ENCODE measurements around the gene BBS1. TPM values are rescaled to one million over a fixed set of nuclear protein-coding genes. Genes with fewer than 3 reads are reported as not detected.

Gene BBS1
- total RNA-seq, 2 experiments from 2014 or later = 14.7 to 15.7 TPM

DNA sequence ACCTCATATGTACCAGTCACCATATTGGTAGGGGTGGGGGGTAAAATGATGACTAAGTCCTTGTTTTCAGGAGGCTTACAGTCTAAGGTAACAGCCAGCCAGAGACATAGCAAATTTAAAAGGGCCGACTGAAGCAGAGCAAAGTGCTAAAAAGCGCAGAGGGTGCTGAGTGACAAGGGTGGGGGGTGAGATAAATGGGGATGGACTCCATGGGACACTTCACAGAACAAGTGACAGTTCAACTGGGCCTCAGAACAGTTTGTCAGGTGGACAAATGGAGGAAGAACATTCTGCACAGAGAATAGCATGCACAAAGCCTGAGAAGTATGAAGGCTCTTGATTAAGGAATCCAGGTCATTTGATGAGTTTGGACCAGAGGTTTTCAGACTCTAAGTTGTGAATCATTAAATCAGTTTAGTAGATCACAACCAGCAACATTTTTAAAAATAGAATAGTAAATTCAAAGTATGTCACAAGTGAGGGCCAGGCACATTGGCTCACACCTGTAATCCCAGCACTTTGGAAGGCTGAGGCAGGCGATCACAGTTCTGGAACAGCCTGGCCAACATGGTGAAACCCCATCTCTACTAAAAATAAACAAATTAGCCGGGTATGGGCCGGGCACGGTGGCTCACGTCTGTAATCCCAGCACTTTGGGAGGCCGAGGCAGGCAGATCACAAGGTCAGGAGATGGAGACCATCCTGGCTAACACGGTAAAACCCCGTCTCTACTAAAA is 14.0 kb downstream of the BBS1 start:
- POLR2A ChIA-PET = interaction anchor here (0.7 kb wide), 1 partner anchor 9 kb away, joined by 4 read pairs; no protein-coding TSS in a partner anchor
- intact Hi-C loops (cut with micrococcal nuclease; ENCODE audit: unreplicated experiment) = no loop called here
- CTCF ChIA-PET (ENCODE audit: unreplicated experiment) = no interaction called here
- no peaks in the 10 kb centered on the region for H3K79me2 ChIP-seq (ENCODE audit: insufficient read depth, low read depth, low read length)
- H4K20me1 ChIP-seq (ENCODE audit: insufficient read depth, low read length) = no peaks in the 10 kb centered on the region
- no peak overlapping the region for H3K27ac ChIP-seq (ENCODE audit: low read depth, low read length, poor library complexity, severe bottlenecking)
- H3K9me2 ChIP-seq (ENCODE audit: insufficient read depth, low read length) = no peaks in the 10 kb centered on the region
- H3K4me2 ChIP-seq (ENCODE audit: low read length) = no peak overlapping the region
- H3K36me3 ChIP-seq (ENCODE audit: insufficient read depth, low read length) = no peaks in the 10 kb centered on the region; the same call in 1 of the 2 replicates
- no peaks in the 10 kb centered on the region for H3K9me3 ChIP-seq (ENCODE audit: low read length)
- no peaks in the 10 kb centered on the region for H3K4me1 ChIP-seq (ENCODE audit: insufficient read depth, low read length, poor library complexity, severe bottlenecking)
- BruUV-seq (replicated peaks) = no TSS peak
- H3K4me3 ChIP-seq (ENCODE audit: low read depth, low read length, poor library complexity, severe bottlenecking) = no peak overlapping the region
- no peak for DNase-seq (ENCODE audit: low spot score)
- no peak overlapping the region for H2AFZ ChIP-seq (ENCODE audit: low read length)
- TF ChIP-seq CTCF (conservative IDR thresholded peaks at IDR 0.05; ENCODE audit: low read length) (no peak), EZH2phosphoT487 (IDR thresholded peaks at IDR 0.05; ENCODE audit: borderline replicate concordance, low read depth, low read length) (no peak)

GRCh38 chr11:66529069-66529468 is 18.6 kb downstream of the BBS1 start:
- BruUV-seq (replicated peaks) = no TSS peak
- no peak overlapping the region for H3K4me3 ChIP-seq (ENCODE audit: low read depth, low read length, poor library complexity, severe bottlenecking)
- no peak overlapping the region for H2AFZ ChIP-seq (ENCODE audit: low read length)
- H3K9me2 ChIP-seq (ENCODE audit: insufficient read depth, low read length) = no peaks in the 10 kb centered on the region
- no peak for DNase-seq (ENCODE audit: low spot score)
- no peak overlapping the region for H3K4me2 ChIP-seq (ENCODE audit: low read length)
- TF ChIP-seq EZH2phosphoT487 (IDR thresholded peaks at IDR 0.05; ENCODE audit: borderline replicate concordance, low read depth, low read length) (no peak), CTCF (conservative IDR thresholded peaks at IDR 0.05; ENCODE audit: low read length) (no peak)
- no peaks in the 10 kb centered on the region for H4K20me1 ChIP-seq (ENCODE audit: insufficient read depth, low read length)
- ChIA-PET POLR2A (no interaction called here), CTCF (ENCODE audit: unreplicated experiment) (no interaction called here)
- H3K27ac ChIP-seq (ENCODE audit: low read depth, low read length, poor library complexity, severe bottlenecking) = no peak overlapping the region
- intact Hi-C loops (cut with micrococcal nuclease; ENCODE audit: unreplicated experiment) = no loop called here
- H3K9me3 ChIP-seq (ENCODE audit: low read length) = no peaks in the 10 kb centered on the region
- H3K4me1 ChIP-seq (ENCODE audit: insufficient read depth, low read length, poor library complexity, severe bottlenecking) = no peaks in the 10 kb centered on the region
- no peaks in the 10 kb centered on the region for H3K36me3 ChIP-seq (ENCODE audit: insufficient read depth, low read length)
- no peaks in the 10 kb centered on the region for H3K79me2 ChIP-seq (ENCODE audit: insufficient read depth, low read depth, low read length)

DNA sequence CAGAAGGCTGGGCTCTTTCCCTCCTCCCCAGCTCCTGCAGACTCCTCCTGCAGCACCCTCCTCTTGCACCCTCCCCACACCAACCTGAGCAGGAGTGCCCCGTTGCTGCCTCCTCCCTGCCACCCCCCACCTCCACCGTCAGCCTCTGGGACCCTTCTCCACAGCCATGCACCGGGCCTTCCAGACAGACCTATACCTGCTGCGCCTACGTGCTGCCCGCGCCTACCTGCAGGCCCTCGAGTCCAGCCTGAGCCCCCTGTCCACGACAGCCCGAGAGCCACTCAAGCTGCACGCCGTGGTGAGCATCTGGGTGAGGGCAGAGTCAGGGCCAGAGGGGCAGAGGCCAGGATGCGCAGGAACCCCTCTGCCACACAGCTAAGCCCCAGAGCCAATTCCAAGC is 19.2 kb downstream of the BBS1 start:
- DNase-seq (ENCODE audit: low spot score) = no peak
- ChIA-PET CTCF (ENCODE audit: unreplicated experiment) (no interaction called here), POLR2A (no interaction called here)
- Histone ChIP-seq H3K27ac (ENCODE audit: low read depth, low read length, poor library complexity, severe bottlenecking) (no peak overlapping the region), H3K9me3 (ENCODE audit: low read length) (no peaks in the 10 kb centered on the region), H3K36me3 (ENCODE audit: insufficient read depth, low read length) (no peaks in the 10 kb centered on the region), H3K9me2 (ENCODE audit: insufficient read depth, low read length) (no peaks in the 10 kb centered on the region), H3K4me1 (ENCODE audit: insufficient read depth, low read length, poor library complexity, severe bottlenecking) (no peaks in the 10 kb centered on the region), H2AFZ (ENCODE audit: low read length) (no peak overlapping the region), H3K4me3 (ENCODE audit: low read depth, low read length, poor library complexity, severe bottlenecking) (no peak overlapping the region), H3K79me2 (ENCODE audit: insufficient read depth, low read depth, low read length) (no peaks in the 10 kb centered on the region), H3K4me2 (ENCODE audit: low read length) (no peak overlapping the region), H4K20me1 (ENCODE audit: insufficient read depth, low read length) (no peaks in the 10 kb centered on the region)
- BruUV-seq (replicated peaks) = no TSS peak
- intact Hi-C loops (cut with micrococcal nuclease; ENCODE audit: unreplicated experiment) = no loop called here
- no peak for TF ChIP-seq EZH2phosphoT487 (IDR thresholded peaks at IDR 0.05; ENCODE audit: borderline replicate concordance, low read depth, low read length)
- TF ChIP-seq CTCF (conservative IDR thresholded peaks at IDR 0.05; ENCODE audit: low read length) = no peak
